B cell (primary cell): ENCODE measurements around the gene SPHK1. TPM values are rescaled to one million over a fixed set of nuclear protein-coding genes. Genes with fewer than 3 reads are reported as not detected.

Source experiments
- ATAC-seq: fragments of 200-7000 bp; cut with Tn5 transposase; one replicate; pipeline ENCODE4 v1.10.0; 2021; ENCODE audit warnings: low read depth, mild to moderate bottlenecking, moderate number of reproducible peaks, moderate library complexity
- CTCF ChIA-PET: fragments of 350-600 bp; sonication (Branson Sonifier 250); formaldehyde crosslinking; loops from one replicate; lab custom pipeline; 2021; ENCODE audit warnings: antibody characterized with exemption, inconsistent platforms; lab: Charles Lee
- POLR2A ChIA-PET: fragments of 350-600 bp; sonication (Branson Sonifier 250); formaldehyde crosslinking; loops from one replicate; lab custom pipeline; 2021; ENCODE audit warnings: antibody characterized with exemption; lab: Charles Lee
- DNase-seq: peaks from one replicate; pipeline ENCODE4 v3.0.0; 2013
- H2AFZ ChIP-seq: 2 replicates; pipeline ENCODE4 v1.6.1; 2012; ENCODE audit warnings: mild to moderate bottlenecking, low read depth, low read length; ENCODE audit not compliant: insufficient read depth, poor library complexity, severe bottlenecking
- H3K27ac ChIP-seq, 2 donors: 1 replicate in 1 of 2; 2 replicates in 1 of 2; pipeline ENCODE4 v1.5.1; 2012 to 2013; ENCODE audit warnings: low read length in 2 of 2, mild to moderate bottlenecking in 2 of 2, moderate library complexity in 1 of 2
- H3K27me3 ChIP-seq, 4 experiments: fragments of 200-600 bp in 1 of 4; sonication (generic) in 1 of 4; replicated peaks in 1 of 4; 1 replicate in 2 of 4; 2 replicates in 2 of 4; pipeline versions ENCODE4 v1.6.1 to v1.7.0; 2013 to 2016; ENCODE audit warnings: low read length in 3 of 4, mild to moderate bottlenecking in 2 of 4, mixed read lengths in 1 of 4, moderate library complexity in 1 of 4; ENCODE audit not compliant: insufficient read depth in 4 of 4, control insufficient read depth in 3 of 4; ENCODE audit errors: control extremely low read depth in 1 of 4
- H3K36me3 ChIP-seq, 2 experiments: replicated peaks in 1 of 2; 1 replicate in 1 of 2; 2 replicates in 1 of 2; pipeline versions ENCODE4 v1.6.1 to v1.7.1; 2013; ENCODE audit warnings: low read length in 1 of 2; ENCODE audit not compliant: insufficient read depth in 2 of 2, control insufficient read depth in 1 of 2; ENCODE audit errors: control extremely low read depth in 1 of 2, extremely low read depth in 1 of 2
- H3K4me1 ChIP-seq, 2 donors: fragments of 200-600 bp in 1 of 2; sonication (generic) in 1 of 2; 1 replicate in 1 of 2; 2 replicates in 1 of 2; pipeline versions ENCODE4 v1.5.1 to v1.6.1; 2013 to 2017; ENCODE audit warnings: low read length in 2 of 2; ENCODE audit not compliant: control insufficient read depth in 2 of 2, insufficient read depth in 2 of 2
- H3K4me2 ChIP-seq: replicated peaks from 2 replicates; pipeline ENCODE3; 2012; ENCODE audit warnings: mild to moderate bottlenecking, low read depth, low read length; ENCODE audit not compliant: poor library complexity, severe bottlenecking
- H3K4me3 ChIP-seq, 5 experiments: fragments of 200-600 bp in 1 of 5; sonication (generic) in 1 of 5; 1 replicate in 3 of 5; 2 replicates in 2 of 5; pipeline versions ENCODE4 v1.5.1 to v1.7.0; 2011 to 2016; ENCODE audit warnings: low read length in 4 of 5, mild to moderate bottlenecking in 4 of 5, low read depth in 2 of 5, control low read depth in 1 of 5, moderate library complexity in 1 of 5; ENCODE audit not compliant: insufficient read depth in 1 of 5; ENCODE audit errors: control extremely low read depth in 1 of 5, extremely low read depth in 1 of 5
- H3K79me2 ChIP-seq: fragments of 200-600 bp; sonication (generic); one replicate; pipeline ENCODE4 v1.6.0; 2016; ENCODE audit warnings: low read length; ENCODE audit not compliant: control insufficient read depth, insufficient read depth
- H3K9ac ChIP-seq: fragments of 200-600 bp; sonication (generic); 2 replicates; pipeline ENCODE4 v1.6.1; 2017; ENCODE audit warnings: mild to moderate bottlenecking, low read length, moderate library complexity
- H3K9me3 ChIP-seq, 3 donors: one replicate each; pipeline versions ENCODE4 v1.6.1 to v1.7.1; 2013; ENCODE audit warnings: low read length in 2 of 3; ENCODE audit not compliant: control insufficient read depth in 2 of 3, insufficient read depth in 1 of 3; ENCODE audit errors: control extremely low read depth in 1 of 3
- H4K20me1 ChIP-seq: 2 replicates; pipeline ENCODE4 v1.6.0; 2012; ENCODE audit warnings: mild to moderate bottlenecking, low read length; ENCODE audit not compliant: insufficient read depth, control insufficient read depth, poor library complexity, severe bottlenecking
- H3K27ac Mint-ChIP-seq: one replicate; pipeline ENCODE4 v1.8.0; 2021; ENCODE audit warnings: mixed read lengths
- H3K27me3 Mint-ChIP-seq: one replicate; pipeline ENCODE4 v1.8.0; 2021; ENCODE audit warnings: mixed read lengths
- H3K4me1 Mint-ChIP-seq: one replicate; pipeline ENCODE4 v1.8.0; 2021; ENCODE audit warnings: mixed read lengths
- H3K4me3 Mint-ChIP-seq: one replicate; pipeline ENCODE4 v1.8.0; 2021; ENCODE audit warnings: mixed read lengths
- H3K9me3 Mint-ChIP-seq: one replicate; pipeline ENCODE4 v1.8.0; 2022; ENCODE audit warnings: mixed read lengths; ENCODE audit not compliant: insufficient read depth
- CTCF ChIP-seq: fragments of 200-600 bp; IDR thresholded peaks from one replicate; pipeline ENCODE4 v1.8.0; 2022; ENCODE audit warnings: antibody characterized with exemption, mild to moderate bottlenecking
- EZH2 ChIP-seq: IDR thresholded peaks from 2 replicates; pipeline ENCODE4 v1.6.1; 2012; ENCODE audit warnings: borderline replicate concordance, low read depth, mild to moderate bottlenecking, moderate library complexity, low read length; ENCODE audit not compliant: insufficient read depth, poor library complexity, severe bottlenecking
- WGBS: methylation state at CpG from one replicate; pipeline ENCODE4 v1.1.5; 2013; ENCODE audit warnings: missing lambda C conversion rate; ENCODE audit not compliant: insufficient coverage; 5-methylcytosine and 5-hydroxymethylcytosine counted together
- intact Hi-C: fragments of 100-400 bp; cut with micrococcal nuclease; formaldehyde crosslinking; loops from one replicate; pipeline ENCODE4 v1.10.0; 2022
- polyA plus RNA-seq: library from polyadenylated mRNA; depleted of rRNA; stranded (reverse); fragments of >200 nt; gene quantifications from 2 replicates; pipeline ENCODE4 v1.2.3, GENCODE V29; 2012
- small RNA-seq: library from RNA; depleted of rRNA; stranded (forward); fragments of <200 nt; gene quantifications from one replicate; pipeline ENCODE3, GENCODE V24; 2012; ENCODE audit warnings: low replicate concordance, low read depth; ENCODE audit not compliant: insufficient read length
- total RNA-seq, 2 donors: library from RNA; stranded (reverse); fragments of 120-200 nt in 1 of 2; gene quantifications; 1 replicate in 1 of 2; 2 replicates in 1 of 2; pipeline versions ENCODE4 v1.2.3 to v1.2.4, GENCODE V29; 2013 to 2022

The SPHK1 gene
- total and polyA plus RNA-seq, 2 donors (not counting 1 experiment from before 2014, with no cell fraction given), result 1.1 to 2.4 TPM

DNA sequence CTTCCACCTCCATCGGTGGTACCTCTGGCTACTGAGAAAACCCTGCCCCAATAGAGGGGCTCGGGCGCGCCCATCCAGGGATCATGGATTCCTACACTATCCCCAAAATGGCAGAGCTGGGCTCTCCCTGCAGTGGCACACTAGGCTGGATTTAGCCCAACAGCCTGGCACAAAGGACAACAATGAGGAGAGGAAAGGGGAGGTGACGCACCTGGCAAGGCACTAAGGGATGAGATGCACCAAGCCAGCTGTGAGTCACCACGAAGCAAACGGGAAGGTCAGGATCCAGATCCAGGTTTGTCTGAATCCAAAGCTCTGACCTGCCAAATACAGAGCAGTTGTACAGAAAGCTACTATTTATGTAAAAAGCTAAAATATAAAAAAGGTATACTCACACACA, 50.5 kb downstream of the SPHK1 start:
- no peak overlapping the region for H3K4me3 ChIP-seq
- H3K27ac ChIP-seq, result no peak overlapping the region
- H3K4me2 ChIP-seq, result no peak overlapping the region
- intact Hi-C loops, result no loop called here
- H3K4me1 ChIP-seq, result peaks cover 47 to 58% of the 10 kb centered on the region in 2 donors
- H3K9ac ChIP-seq, result no peak overlapping the region
- ChIA-PET POLR2A (interaction anchor here (0.7 kb wide), 1 partner anchor 192 kb away, joined by 4 read pairs; no protein-coding TSS in a partner anchor), CTCF (interaction anchor here (0.6 to 1.1 kb wide), 7 partner anchors 10 to 71 kb away, joined by 3 to 5 read pairs (median 3); no protein-coding TSS in a partner anchor)
- peaks cover 100% of the 10 kb centered on the region for H3K79me2 ChIP-seq
- Mint-ChIP-seq H3K4me3 (no peak overlapping the region), H3K9me3 (no peaks in the 10 kb centered on the region), H3K27ac (no peak overlapping the region), H3K27me3 (no peaks in the 10 kb centered on the region), H3K4me1 (peaks cover 73% of the 10 kb centered on the region)
- H3K9me3 ChIP-seq, result no peaks in the 10 kb centered on the region
- peaks cover 47% of the 10 kb centered on the region for H4K20me1 ChIP-seq
- no peak for DNase-seq
- 94% methylated on average over 2 of the region's 7 CpGs for WGBS
- peaks cover 2 to 8% of the 10 kb centered on the region in 2 experiments for H3K36me3 ChIP-seq
- no peak overlapping the region for H2AFZ ChIP-seq
- no peaks in the 10 kb centered on the region for H3K27me3 ChIP-seq
- TF ChIP-seq CTCF (no peak), EZH2 (no peak)
- ATAC-seq, result no peak

GRCh38 chr17:76435751-76436150, 51.3 kb downstream of the SPHK1 start:
- peaks cover 70% of the 10 kb centered on the region for H3K4me1 Mint-ChIP-seq
- WGBS, result 97% methylated on average over 11 of the region's 11 CpGs
- peaks cover 56% of the 10 kb centered on the region for H4K20me1 ChIP-seq

More at GRCh38 chr17:76435751-76436150, 51.3 kb downstream of the SPHK1 start:
- Histone ChIP-seq H3K9me3 (no peaks in the 10 kb centered on the region), H3K4me3 (no peak overlapping the region), H3K4me1 (peaks cover 43 to 53% of the 10 kb centered on the region in 2 donors), H3K36me3 (peaks cover 2 to 9% of the 10 kb centered on the region in 2 experiments), H2AFZ (no peak overlapping the region), H3K79me2 (peaks cover 100% of the 10 kb centered on the region), H3K27me3 (no peaks in the 10 kb centered on the region), H3K27ac (no peak overlapping the region), H3K9ac (no peak overlapping the region), H3K4me2 (no peak overlapping the region)
- no peaks in the 10 kb centered on the region for H3K27me3 Mint-ChIP-seq
- ATAC-seq, result no peak
- ChIA-PET CTCF (interaction anchor here (0.6 to 1.9 kb wide), 5 partner anchors 9 to 98 kb away, joined by 3 to 10 read pairs (median 3); no protein-coding TSS in a partner anchor), POLR2A (no interaction called here)
- no peaks in the 10 kb centered on the region for H3K9me3 Mint-ChIP-seq
- intact Hi-C loops, result no loop called here
- H3K27ac Mint-ChIP-seq, result no peak overlapping the region
- no peak for DNase-seq
- no peak overlapping the region for H3K4me3 Mint-ChIP-seq
- no peak for TF ChIP-seq EZH2
- TF ChIP-seq CTCF, result no peak

Small RNA genes lying within 50 kb of the gene (small RNA-seq; reads per million reads assigned to genes)
- not detected for gene RNU6-24P

Other genes with a start within 250 kb of the SPHK1 start
- gene FOXJ1, start 243.4 kb upstream of the SPHK1 start, total RNA-seq, result 0.12 and 0.20 TPM in 2 replicates
- 0.53 and 1.0 TPM in 2 replicates for gene FOXJ1, start 243.4 kb upstream of the SPHK1 start, polyA plus RNA-seq
- 1.2 and 1.4 TPM in 2 replicates for gene RNF157, start 144.1 kb upstream of the SPHK1 start, total RNA-seq
- gene RNF157, start 144.1 kb upstream of the SPHK1 start, polyA plus RNA-seq, result 0.54 and 0.84 TPM in 2 replicates
- gene UBALD2, start 119.3 kb upstream of the SPHK1 start, total RNA-seq, result 78.9 and 84.8 TPM in 2 replicates
- 155 and 252 TPM in 2 replicates for gene UBALD2, start 119.3 kb upstream of the SPHK1 start, polyA plus RNA-seq
- 4.2 and 4.4 TPM in 2 replicates for gene QRICH2, start 76.3 kb upstream of the SPHK1 start, total RNA-seq
- 3.1 and 4.5 TPM in 2 replicates for gene QRICH2, start 76.3 kb upstream of the SPHK1 start, polyA plus RNA-seq
- gene PRPSAP1, start 30.7 kb upstream of the SPHK1 start, total RNA-seq, result 45.5 and 48.0 TPM in 2 replicates
- gene PRPSAP1, start 30.7 kb upstream of the SPHK1 start, polyA plus RNA-seq, result 43.0 and 61.4 TPM in 2 replicates
- 54.0 and 62.4 TPM in 2 replicates for gene UBE2O, start 68.5 kb downstream of the SPHK1 start, total RNA-seq
- gene UBE2O, start 68.5 kb downstream of the SPHK1 start, polyA plus RNA-seq, result 41.3 and 62.5 TPM in 2 replicates
- 0.94 TPM in 1 of 2 replicates, not detected in the other for gene AANAT, start 83.0 kb downstream of the SPHK1 start, total RNA-seq
- gene AANAT, start 83.0 kb downstream of the SPHK1 start, polyA plus RNA-seq, result 0.42 and 0.88 TPM in 2 replicates
- 482 and 509 TPM in 2 replicates for gene RHBDF2, start 116.8 kb downstream of the SPHK1 start, total RNA-seq
- gene RHBDF2, start 116.8 kb downstream of the SPHK1 start, polyA plus RNA-seq, result 276 and 288 TPM in 2 replicates
- gene CYGB, start 153.1 kb downstream of the SPHK1 start, total RNA-seq, result 2.7 and 3.0 TPM in 2 replicates
- gene CYGB, start 153.1 kb downstream of the SPHK1 start, polyA plus RNA-seq, result 0.14 and 0.42 TPM in 2 replicates
- 30.6 and 34.4 TPM in 2 replicates for gene PRCD, start 155.4 kb downstream of the SPHK1 start, total RNA-seq
- gene PRCD, start 155.4 kb downstream of the SPHK1 start, polyA plus RNA-seq, result 10.5 and 18.0 TPM in 2 replicates
- 2.7 TPM in 2 replicates for gene ST6GALNAC2, start 201.3 kb downstream of the SPHK1 start, total RNA-seq
- gene ST6GALNAC2, start 201.3 kb downstream of the SPHK1 start, polyA plus RNA-seq, result 0.25 and 0.58 TPM in 2 replicates